Dedifferentiated amniotic fluid mesenchymal stem cell (primary cell): ENCODE results near the gene GPC6.
"Not testable (repeated sequence)": the region's sequence is repeated elsewhere in the genome, so short reads cannot be mapped to it uniquely, and the experiment has no call there.

Experiments used
- DNase-seq: peaks from one replicate; pipeline ENCODE4 v3.0.0-alpha.2; 2016; ENCODE audit errors: extremely low spot score

Gene GPC6

GRCh38 chr13:93226623-93227279, at the start of gene GPC6:
TSS of gene GPC6 (plus strand) at chr13:93226807.
- peak; percentile 91 for DNase-seq

GRCh38 chr13:93180356-93180969, 46.1 kb upstream of the GPC6 start:
- DNase-seq = peak; percentile 49

- no peak for DNase-seq
These were observed 44.2 kb upstream of the GPC6 start for GRCh38 chr13:93182406-93182805.

GRCh38 chr13:93183302-93183701, 43.3 kb upstream of the GPC6 start:
- DNase-seq = no peak

GRCh38 chr13:93190006-93190405, 36.6 kb upstream of the GPC6 start:
- DNase-seq = no peak

- no peak for DNase-seq
These were observed 32.9 kb upstream of the GPC6 start for GRCh38 chr13:93193682-93194081.

- DNase-seq = no peak
These were observed 26.8 kb upstream of the GPC6 start for GRCh38 chr13:93199856-93200255.

- no peak for DNase-seq
These were observed 26.0 kb upstream of the GPC6 start for GRCh38 chr13:93200626-93201025.

GRCh38 chr13:93201992-93202558, 24.5 kb upstream of the GPC6 start:
- no peak for DNase-seq

- not testable (repeated sequence) for DNase-seq
These were observed 19.7 kb upstream of the GPC6 start for GRCh38 chr13:93206778-93207392.

- no peak for DNase-seq
These were observed 10.5 kb upstream of the GPC6 start for GRCh38 chr13:93216122-93216521.

- DNase-seq = no peak
These were observed 8.8 kb upstream of the GPC6 start for GRCh38 chr13:93217721-93218261.

GRCh38 chr13:93218583-93218982, 8.0 kb upstream of the GPC6 start:
- no peak for DNase-seq

GRCh38 chr13:93220073-93220472, 6.5 kb upstream of the GPC6 start:
- no peak for DNase-seq

GRCh38 chr13:93222976-93223375, 3.6 kb upstream of the GPC6 start:
- DNase-seq = no peak

- no peak for DNase-seq
These were observed 2.1 kb upstream of the GPC6 start for GRCh38 chr13:93224535-93224934.

- no peak for DNase-seq
These were observed 997 bp upstream of the GPC6 start for GRCh38 chr13:93225610-93226009.

GRCh38 chr13:93226065-93226622, 463 bp upstream of the GPC6 start:
- DNase-seq = no peak

- DNase-seq = peak; percentile 34
These were observed 772 bp downstream of the GPC6 start for GRCh38 chr13:93227280-93227877.

GRCh38 chr13:93227878-93228642, 1.5 kb downstream of the GPC6 start:
- DNase-seq = peak; percentile 78

- no peak for DNase-seq
These were observed 2.0 kb downstream of the GPC6 start for GRCh38 chr13:93228643-93228937.
